GM12874 (cell line): ENCODE data around the gene MYL6B.

Experiments
- CTCF ChIP-seq: IDR thresholded peaks from 2 replicates; pipeline ENCODE4 v1.5.1; 2011; ENCODE audit warnings: low read depth, mild to moderate bottlenecking, control low read depth, low read length, moderate library complexity; ENCODE audit not compliant: insufficient read depth

Gene MYL6B

GRCh38 chr12:56161690-56162351 lies 9.4 kb downstream of the MYL6B start:
- no peak for TF ChIP-seq CTCF

- TF ChIP-seq CTCF = no peak
Observed at GRCh38 chr12:56162468-56163290, 10.3 kb downstream of the MYL6B start.

- no peak for TF ChIP-seq CTCF
Observed at GRCh38 chr12:56163533-56164344, 11.4 kb downstream of the MYL6B start.

- no peak for TF ChIP-seq CTCF
Observed at GRCh38 chr12:56164345-56164729, 11.9 kb downstream of the MYL6B start.

- TF ChIP-seq CTCF = no peak
Observed at GRCh38 chr12:56165369-56165768, 13.0 kb downstream of the MYL6B start.

- no peak for TF ChIP-seq CTCF
Observed at GRCh38 chr12:56169229-56169759, 16.9 kb downstream of the MYL6B start.

- no peak for TF ChIP-seq CTCF
Observed at GRCh38 chr12:56172839-56173238, 20.5 kb downstream of the MYL6B start.
